ENCODE measurements around the gene LIPH. TPM values are rescaled to one million over a fixed set of nuclear protein-coding genes. Genes with fewer than 3 reads are reported as not detected.

Gene LIPH
- total and polyA plus RNA-seq, 2 of the 8 experiments (the other 6 are each of a cell fraction or from before 2014, with no cell fraction given): 0.08 TPM; not detected in 1

DNA sequence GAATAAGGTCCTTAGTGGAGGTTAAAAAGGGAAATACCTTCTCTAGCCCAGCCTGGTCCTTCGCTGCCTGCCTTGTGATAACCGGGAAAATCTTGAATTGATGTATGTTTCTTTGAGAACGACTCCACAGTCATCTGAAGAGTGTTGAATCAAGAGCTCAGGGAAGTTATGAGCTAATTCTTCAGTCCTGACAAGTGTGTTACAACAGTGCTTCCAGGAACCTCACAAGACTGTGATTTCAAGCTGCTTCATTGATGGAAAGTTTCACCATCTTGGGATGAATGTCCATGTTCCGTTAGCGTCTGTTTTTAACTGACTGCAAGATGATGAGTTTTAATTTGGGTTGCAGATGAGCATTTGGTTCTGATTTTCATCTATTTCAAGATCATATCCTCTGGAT lies 66.0 kb downstream of the LIPH start:
- no peak overlapping the region for H2BK12ac ChIP-seq (ENCODE audit: low read depth, low read length)
- no peak overlapping the region for H2BK5ac ChIP-seq (ENCODE audit: low read depth, low read length)
- no peak overlapping the region for H3K9ac ChIP-seq (replicated peaks in 1 of 4; ENCODE audit: extremely low read depth in 1 of 4, low read depth in 3 of 4, low read length in 3 of 4)
- H4K5ac ChIP-seq (ENCODE audit: insufficient read length, low read depth, low read length): no peak overlapping the region
- no peaks in the 10 kb centered on the region for H3K9me3 ChIP-seq (ENCODE audit: insufficient read depth in 2 of 2, low read depth in 1 of 2, low read length in 1 of 2)
- DNase-seq (ENCODE audit: low read depth in 1 of 2, low spot score in 2 of 2) (no peak), FAIRE-seq (no peak)
- no peak overlapping the region for H4K91ac ChIP-seq (replicated peaks; ENCODE audit: insufficient read length, low read length)
- H3K14ac ChIP-seq (ENCODE audit: insufficient read length): no peak overlapping the region
- H3K23ac ChIP-seq (ENCODE audit: insufficient read length): no peak overlapping the region
- no peak overlapping the region for H3K4me2 ChIP-seq (ENCODE audit: insufficient read depth in 1 of 2, low read depth in 2 of 2, low read length in 2 of 2)
- no peaks in the 10 kb centered on the region for H3K79me2 ChIP-seq (ENCODE audit: control insufficient read depth in 1 of 2, insufficient read depth in 2 of 2, low read length in 2 of 2)
- H2AFZ ChIP-seq (ENCODE audit: low read length): no peak overlapping the region
- POLR2A ChIA-PET (ENCODE audit: partially characterized antibody): interaction anchor here (1.8 kb wide), 1 partner anchor 10 kb away, joined by 6 read pairs; no protein-coding TSS in a partner anchor
- H2BK120ac ChIP-seq (replicated peaks; ENCODE audit: low read depth, low read length): no peak overlapping the region
- no peaks in the 10 kb centered on the region for H4K20me1 ChIP-seq (replicated peaks in 1 of 2; ENCODE audit: control insufficient read depth in 1 of 2, insufficient read depth in 2 of 2, low read length in 2 of 2)
- H3K4ac ChIP-seq (replicated peaks; ENCODE audit: insufficient read length, low read depth, low read length): no peak overlapping the region
- 92% methylated on average over 5 of the region's 5 CpGs; no CpG with 5 or more reads in 1 of the 2 experiments for WGBS, 2 experiments (ENCODE audit: extremely low coverage in 1 of 2, insufficient coverage in 1 of 2, insufficient read length in 1 of 2, insufficient replicate concordance in 2 of 2, low coverage in 1 of 2, low lambda C conversion rate in 2 of 2, missing lambda C conversion rate in 1 of 2)
- peaks cover 0 to 10% (median 4%) of the 10 kb centered on the region in 4 experiments; a peak in 5 of 8 replicates for H3K36me3 ChIP-seq (ENCODE audit: control insufficient read depth in 2 of 4, insufficient read depth in 4 of 4, low read length in 3 of 4)
- H2BK15ac ChIP-seq (ENCODE audit: low read length): no peak overlapping the region
- CTCF ChIA-PET (ENCODE audit: partially characterized antibody): interaction anchor here (1.1 kb wide), 1 partner anchor 17 kb away, joined by 3 read pairs; no protein-coding TSS in a partner anchor
- H3K4me3 ChIP-seq (ENCODE audit: extremely low read depth in 1 of 4, insufficient read depth in 2 of 4, low read depth in 3 of 4, low read length in 4 of 4): no peak overlapping the region
- H3K4me1 ChIP-seq (replicated peaks in 1 of 4; ENCODE audit: control insufficient read depth in 3 of 4, insufficient read depth in 4 of 4, low read length in 3 of 4): no peaks in the 10 kb centered on the region
- no peak overlapping the region for H2AK5ac ChIP-seq (ENCODE audit: low read depth, low read length)
- H3K27ac ChIP-seq (ENCODE audit: low read depth, low read length): no peak overlapping the region
- no peaks in the 10 kb centered on the region for H3K23me2 ChIP-seq (ENCODE audit: low read depth, low read length)
- no peaks in the 10 kb centered on the region for H3K27me3 ChIP-seq (replicated peaks in 1 of 4; ENCODE audit: control insufficient read depth in 3 of 4, extremely low read depth in 1 of 4, insufficient read depth in 3 of 4, low read length in 3 of 4)
- H4K8ac ChIP-seq (ENCODE audit: extremely low read depth, insufficient read depth, low read length): no peak overlapping the region
- H3K56ac ChIP-seq (replicated peaks; ENCODE audit: insufficient read length, low read depth, low read length): no peak overlapping the region
- H3K18ac ChIP-seq (ENCODE audit: extremely low read depth, low read length): no peak overlapping the region
- H3K79me1 ChIP-seq (ENCODE audit: low read depth, low read length): no peaks in the 10 kb centered on the region
- H2BK20ac ChIP-seq (ENCODE audit: low read length): no peak overlapping the region
- TF ChIP-seq NRF1 (IDR thresholded peaks at IDR 0.05; ENCODE audit: low read depth, low read length) (no peak), RFX5 (IDR thresholded peaks at IDR 0.05; ENCODE audit: borderline replicate concordance, low read depth, low read length) (no peak), JUND (IDR thresholded peaks at IDR 0.05; ENCODE audit: low read length) (no peak), POU5F1 (IDR thresholded peaks at IDR 0.05; ENCODE audit: low read depth, low read length) (no peak), CHD1 (IDR thresholded peaks at IDR 0.05; ENCODE audit: low read depth, low read length) (no peak), SRF (IDR thresholded peaks at IDR 0.05; ENCODE audit: low read depth, low read length) (no peak), YY1 (IDR thresholded peaks at IDR 0.05; ENCODE audit: low read depth, low read length) (no peak), RXRA (IDR thresholded peaks at IDR 0.05; ENCODE audit: insufficient read depth, low read depth, low read length) (no peak), SIRT6 (IDR thresholded peaks at IDR 0.05; ENCODE audit: low read length) (no peak), EZH2 (IDR thresholded peaks at IDR 0.05; ENCODE audit: low read depth, low read length, severe bottlenecking) (no peak), PHF8 (conservative IDR thresholded peaks at IDR 0.05; ENCODE audit: low read depth, low read length) (no peak)
- TF ChIP-seq, protein P1, sequence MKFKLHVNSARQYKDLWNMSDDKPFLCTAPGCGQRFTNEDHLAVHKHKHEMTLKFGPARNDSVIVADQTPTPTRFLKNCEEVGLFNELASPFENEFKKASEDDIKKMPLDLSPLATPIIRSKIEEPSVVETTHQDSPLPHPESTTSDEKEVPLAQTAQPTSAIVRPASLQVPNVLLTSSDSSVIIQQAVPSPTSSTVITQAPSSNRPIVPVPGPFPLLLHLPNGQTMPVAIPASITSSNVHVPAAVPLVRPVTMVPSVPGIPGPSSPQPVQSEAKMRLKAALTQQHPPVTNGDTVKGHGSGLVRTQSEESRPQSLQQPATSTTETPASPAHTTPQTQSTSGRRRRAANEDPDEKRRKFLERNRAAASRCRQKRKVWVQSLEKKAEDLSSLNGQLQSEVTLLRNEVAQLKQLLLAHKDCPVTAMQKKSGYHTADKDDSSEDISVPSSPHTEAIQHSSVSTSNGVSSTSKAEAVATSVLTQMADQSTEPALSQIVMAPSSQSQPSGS (IDR thresholded peaks at IDR 0.05; ENCODE audit: low read length): no peak
- TF ChIP-seq, protein P2, sequence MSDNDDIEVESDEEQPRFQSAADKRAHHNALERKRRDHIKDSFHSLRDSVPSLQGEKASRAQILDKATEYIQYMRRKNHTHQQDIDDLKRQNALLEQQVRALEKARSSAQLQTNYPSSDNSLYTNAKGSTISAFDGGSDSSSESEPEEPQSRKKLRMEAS (IDR thresholded peaks at IDR 0.05): no peak

Data from H1 (cell line).